IPS-NIHi11 (cell line): ENCODE results near the gene ZFHX3.

Experiments used
- DNase-seq: peaks from one replicate; pipeline ENCODE4 v3.0.0; 2012; ENCODE audit warnings: mixed read lengths, low spot score

The ZFHX3 gene

GRCh38 chr16:72928090-72928981 lies 119.6 kb downstream of the ZFHX3 start:
- DNase-seq = no peak

GRCh38 chr16:72927199-72928089 lies 120.5 kb downstream of the ZFHX3 start:
- DNase-seq = no peak

GRCh38 chr16:72926177-72927070 lies 121.5 kb downstream of the ZFHX3 start:
- no peak for DNase-seq

- DNase-seq = no peak
These were observed 122.3 kb downstream of the ZFHX3 start for GRCh38 chr16:72925631-72925979.

- DNase-seq = no peak
These were observed 122.8 kb downstream of the ZFHX3 start for GRCh38 chr16:72924927-72925630.

- DNase-seq = no peak
These were observed 123.4 kb downstream of the ZFHX3 start for GRCh38 chr16:72924537-72924926.

GRCh38 chr16:72923757-72924156 lies 124.2 kb downstream of the ZFHX3 start:
- DNase-seq = no peak

- no peak for DNase-seq
These were observed 125.2 kb downstream of the ZFHX3 start for GRCh38 chr16:72922714-72923113.

GRCh38 chr16:72921620-72922019 lies 126.3 kb downstream of the ZFHX3 start:
- DNase-seq = no peak

GRCh38 chr16:72921106-72921505 lies 126.8 kb downstream of the ZFHX3 start:
- no peak for DNase-seq

- DNase-seq = no peak
These were observed 130.9 kb downstream of the ZFHX3 start for GRCh38 chr16:72917051-72917450.

GRCh38 chr16:72915331-72915730 lies 132.6 kb downstream of the ZFHX3 start:
- no peak for DNase-seq

- no peak for DNase-seq
These were observed 134.4 kb downstream of the ZFHX3 start for GRCh38 chr16:72913551-72913950.

GRCh38 chr16:72911971-72912370 lies 136.0 kb downstream of the ZFHX3 start:
- DNase-seq = no peak

GRCh38 chr16:72910875-72911274 lies 137.1 kb downstream of the ZFHX3 start:
- DNase-seq = no peak

GRCh38 chr16:72910381-72910780 lies 137.5 kb downstream of the ZFHX3 start:
- DNase-seq = no peak

- no peak for DNase-seq
These were observed 138.7 kb downstream of the ZFHX3 start for GRCh38 chr16:72909196-72909595.

GRCh38 chr16:72908362-72909167 lies 139.4 kb downstream of the ZFHX3 start:
- DNase-seq = no peak

GRCh38 chr16:72905581-72905980 lies 142.3 kb downstream of the ZFHX3 start:
- DNase-seq = no peak

- no peak for DNase-seq
These were observed 144.8 kb downstream of the ZFHX3 start for GRCh38 chr16:72903176-72903575.

GRCh38 chr16:72902206-72902605 lies 145.7 kb downstream of the ZFHX3 start:
- no peak for DNase-seq
